Gastroesophageal sphincter (tissue), 4 donors: Measurements from ENCODE around the gene NEK9. TPM values are rescaled to one million over a fixed set of nuclear protein-coding genes. Genes with fewer than 3 reads are reported as not detected.

Source experiments
- ATAC-seq: fragments of 150-250 bp; one replicate; pipeline ENCODE4 v1.9.1; 2016; ENCODE audit warnings: mild to moderate bottlenecking, moderate library complexity
- H3K27ac ChIP-seq, 4 donors: fragments of 200-600 bp; sonication (generic) in 3 of 4; 1 replicate in 3 of 4; 2 replicates in 1 of 4; pipeline ENCODE4 v1.5.1; 2016 to 2019
- H3K27me3 ChIP-seq: fragments of 200-600 bp; sonication (generic); one replicate; pipeline ENCODE4 v1.5.1; 2019
- H3K36me3 ChIP-seq, 2 donors: fragments of 200-600 bp; sonication (generic); one replicate each; pipeline ENCODE4 v1.5.1; 2019; ENCODE audit warnings: control low read depth in 1 of 2
- H3K4me1 ChIP-seq, 3 donors: fragments of 200-600 bp; sonication (generic); 1 replicate in 2 of 3; 2 replicates in 1 of 3; pipeline ENCODE4 v1.5.1; 2016 to 2019; ENCODE audit warnings: control low read depth in 2 of 3
- H3K4me3 ChIP-seq, 2 donors: fragments of 200-600 bp; sonication (generic); one replicate each; pipeline ENCODE4 v1.5.1; 2019; ENCODE audit warnings: mild to moderate bottlenecking in 1 of 2, moderate library complexity in 1 of 2
- H3K9me3 ChIP-seq, 3 donors: fragments of 200-600 bp; sonication (generic); one replicate each; pipeline ENCODE4 v1.5.1; 2017 to 2019; ENCODE audit warnings: control low read depth in 2 of 3
- CTCF ChIP-seq, 4 experiments: fragments of 200-600 bp in 2 of 4; fragments of 450-650 bp in 2 of 4; sonication (generic) in 1 of 4; IDR thresholded peaks; one replicate each; pipeline ENCODE4 v1.5.1; 2017 to 2019; ENCODE audit warnings: antibody characterized with exemption in 4 of 4, mild to moderate bottlenecking in 2 of 4, moderate library complexity in 2 of 4
- EP300 ChIP-seq: sonication (generic); formaldehyde crosslinking; IDR thresholded peaks from one replicate; pipeline ENCODE4 v1.6.1; 2017; ENCODE audit warnings: antibody characterized with exemption, mild to moderate bottlenecking
- POLR2A ChIP-seq, 2 donors: fragments of 450-650 bp; IDR thresholded peaks; one replicate each; pipeline ENCODE4 v1.6.1; 2017; ENCODE audit warnings: antibody characterized with exemption in 2 of 2, mild to moderate bottlenecking in 2 of 2, moderate library complexity in 1 of 2
- POLR2AphosphoS5 ChIP-seq: sonication (generic); formaldehyde crosslinking; IDR thresholded peaks from one replicate; pipeline ENCODE4 v1.6.1; 2017; ENCODE audit warnings: antibody characterized with exemption
- WGBS, 2 donors: methylation state at CpG; one replicate each; pipeline ENCODE4 v1.1.5; 2018; ENCODE audit warnings: low coverage in 1 of 2; 5-methylcytosine and 5-hydroxymethylcytosine counted together
- total RNA-seq, 4 donors: library from RNA; depleted of rRNA; stranded (reverse); fragments of >200 nt; gene quantifications; one replicate each; pipeline ENCODE4 v1.1.0, GENCODE V29; 2016

Gene NEK9
- total RNA-seq, 4 donors from 2014 or later: 34.2 to 95.4 (median 85.9) TPM

- Histone ChIP-seq H3K4me3 (peak within 1 kb of the TSS; percentile 70 to 86), H3K27ac (peak within 1 kb of the TSS; percentile 51 to 86 (median 80)), H3K36me3 (no peaks in the 10 kb centered on the region), H3K9me3 (no peaks in the 10 kb centered on the region), H3K27me3 (no peaks in the 10 kb centered on the region), H3K4me1 (peaks cover 0 to 39% (median 12%) of the 10 kb centered on the region in 3 donors)
- 0% methylated on average over 4 to 16 of the region's 34 CpGs for WGBS, 2 donors
- TF ChIP-seq POLR2A (IDR thresholded peaks at IDR 0.05): peak in 1 of 2 donors; percentile 17
- TF ChIP-seq CTCF (IDR thresholded peaks at IDR 0.05): peak in 1 of 4 experiments; percentile 11
- TF ChIP-seq EP300: no peak
- peak; percentile 30 for TF ChIP-seq POLR2AphosphoS5
- ATAC-seq: peak; percentile 95
Measured at GRCh38 chr14:75063491-75064204, 63.2 kb downstream of the NEK9 start, which contains the start of gene ACYP1. Gene ACYP1 (minus strand): TSS chr14:75064024. CDS start chr14:75063553, 471 bp downstream.

DNA sequence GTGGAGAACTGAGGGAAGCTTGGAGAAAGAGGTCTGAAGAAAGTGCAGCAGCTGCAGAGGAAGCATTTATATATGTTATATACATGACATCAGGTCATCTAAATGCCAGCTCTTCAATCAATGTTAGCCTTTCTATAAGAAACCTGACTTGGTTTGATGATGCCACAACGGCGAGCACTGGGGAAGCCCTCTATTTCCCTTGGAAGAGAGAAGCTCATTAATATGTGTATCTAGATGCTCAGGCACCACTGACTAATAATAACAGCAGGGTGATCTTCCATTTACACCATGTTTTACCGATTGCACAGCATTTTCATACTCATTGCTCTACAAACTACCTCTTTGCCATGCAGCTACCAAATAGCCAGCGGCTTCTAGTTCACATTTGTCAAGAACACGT lies 63.8 kb downstream of the NEK9 start:
- Histone ChIP-seq H3K36me3 (no peaks in the 10 kb centered on the region), H3K27ac (peak overlapping the region in 2 of 4 donors; percentile 82 to 86), H3K27me3 (no peaks in the 10 kb centered on the region), H3K4me1 (peaks cover 0 to 33% (median 8%) of the 10 kb centered on the region in 3 donors), H3K4me3 (peak overlapping the region; percentile 70 to 86), H3K9me3 (no peaks in the 10 kb centered on the region)
- no peak for TF ChIP-seq EP300
- no peak for TF ChIP-seq POLR2A (IDR thresholded peaks at IDR 0.05)
- no peak for TF ChIP-seq POLR2AphosphoS5
- TF ChIP-seq CTCF (IDR thresholded peaks at IDR 0.05): no peak
- ATAC-seq: no peak
- 18 to 20% methylated on average over 5 of the region's 5 CpGs for WGBS, 2 donors

- 60 to 100% methylated on average over 2 of the region's 2 CpGs for WGBS, 2 donors
- no peaks in the 10 kb centered on the region for H3K36me3 ChIP-seq
- H3K9me3 ChIP-seq: no peaks in the 10 kb centered on the region
- no peak for TF ChIP-seq EP300
- TF ChIP-seq POLR2A (IDR thresholded peaks at IDR 0.05): no peak
- TF ChIP-seq CTCF (IDR thresholded peaks at IDR 0.05): no peak
- TF ChIP-seq POLR2AphosphoS5: no peak
- H3K27me3 ChIP-seq: no peaks in the 10 kb centered on the region
- no peak overlapping the region for H3K27ac ChIP-seq
- ATAC-seq: no peak
- peaks cover 0 to 23% (median 0%) of the 10 kb centered on the region in 3 donors for H3K4me1 ChIP-seq
- H3K4me3 ChIP-seq: no peak overlapping the region
Measured at GRCh38 chr14:75060420-75060819, 66.4 kb downstream of the NEK9 start.

DNA sequence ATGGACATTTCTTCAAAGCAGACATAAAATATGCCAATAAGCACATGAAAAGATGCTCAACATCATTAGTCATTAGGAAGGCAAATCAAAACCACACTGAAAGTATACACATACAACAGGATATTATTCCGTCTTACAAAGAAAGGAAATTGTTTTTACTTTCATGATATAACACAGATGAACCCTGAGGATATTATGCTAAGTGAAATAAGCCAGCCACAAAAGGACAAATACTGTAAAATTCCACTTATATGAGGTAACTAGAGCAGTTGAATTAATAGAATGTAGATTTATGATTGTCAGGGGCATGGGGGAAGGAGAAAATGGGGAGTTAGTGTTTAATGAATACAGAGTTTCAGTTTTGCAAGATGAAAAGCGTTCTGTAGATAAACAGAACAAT lies 67.2 kb downstream of the NEK9 start:
- TF ChIP-seq CTCF (IDR thresholded peaks at IDR 0.05) (no peak), EP300 (no peak), POLR2AphosphoS5 (no peak), POLR2A (IDR thresholded peaks at IDR 0.05) (no peak)
- H3K27ac ChIP-seq: no peak overlapping the region
- H3K9me3 ChIP-seq: no peaks in the 10 kb centered on the region
- H3K36me3 ChIP-seq: no peaks in the 10 kb centered on the region
- 54 to 66% methylated on average over 2 of the region's 2 CpGs for WGBS, 2 donors
- no peak overlapping the region for H3K4me3 ChIP-seq
- ATAC-seq: no peak
- H3K27me3 ChIP-seq: no peaks in the 10 kb centered on the region
- H3K4me1 ChIP-seq: peaks cover 0 to 20% (median 0%) of the 10 kb centered on the region in 3 donors

GRCh38 chr14:75054421-75054820 lies 72.4 kb downstream of the NEK9 start:
- Histone ChIP-seq H3K4me3 (no peak overlapping the region), H3K27ac (no peak overlapping the region), H3K4me1 (peaks cover 0 to 22% (median 8%) of the 10 kb centered on the region in 3 donors), H3K9me3 (no peaks in the 10 kb centered on the region), H3K27me3 (no peaks in the 10 kb centered on the region), H3K36me3 (no peaks in the 10 kb centered on the region)
- no peak for ATAC-seq
- TF ChIP-seq POLR2AphosphoS5 (no peak), CTCF (IDR thresholded peaks at IDR 0.05) (no peak), EP300 (no peak), POLR2A (IDR thresholded peaks at IDR 0.05) (no peak)
- 65 to 67% methylated on average over 1 of the region's 1 CpG for WGBS, 2 donors
